ENCODE measurements around the gene TACR1. TPM values are rescaled to one million over a fixed set of nuclear protein-coding genes. Genes with fewer than 3 reads are reported as not detected.

The TACR1 gene
- total RNA-seq, 1 experiment from 2014 or later, result not detected

GRCh38 chr2:75102011-75102410, 97.3 kb downstream of the TACR1 start:
- no TSS peak for BruUV-seq (replicated peaks)
- no peak for DNase-seq
- no peaks in the 10 kb centered on the region for H3K9me3 Mint-ChIP-seq (ENCODE audit: low read depth, unreplicated experiment)
- H3K27me3 Mint-ChIP-seq (ENCODE audit: unreplicated experiment), result peaks cover 23% of the 10 kb centered on the region
- no peak overlapping the region for H3K4me3 Mint-ChIP-seq (ENCODE audit: low read depth, unreplicated experiment)
- H3K36me3 Mint-ChIP-seq (ENCODE audit: insufficient read depth, unreplicated experiment), result no peaks in the 10 kb centered on the region
- H3K4me1 Mint-ChIP-seq (ENCODE audit: low read depth, unreplicated experiment), result peaks cover 12% of the 10 kb centered on the region
- CTCF ChIA-PET, result no interaction called here
- TF ChIP-seq CTCF (IDR thresholded peaks at IDR 0.05; ENCODE audit: unreplicated experiment), result no peak
- no peak overlapping the region for H3K27ac Mint-ChIP-seq (ENCODE audit: unreplicated experiment)
- intact Hi-C loops (cut with micrococcal nuclease; ENCODE audit: unreplicated experiment), result no loop called here

- H3K27ac Mint-ChIP-seq (ENCODE audit: unreplicated experiment), result no peak overlapping the region
- DNase-seq, result no peak
- H3K36me3 Mint-ChIP-seq (ENCODE audit: insufficient read depth, unreplicated experiment), result no peaks in the 10 kb centered on the region
- TF ChIP-seq CTCF (IDR thresholded peaks at IDR 0.05; ENCODE audit: unreplicated experiment), result no peak
- no peak overlapping the region for H3K4me3 Mint-ChIP-seq (ENCODE audit: low read depth, unreplicated experiment)
- peaks cover 12% of the 10 kb centered on the region for H3K4me1 Mint-ChIP-seq (ENCODE audit: low read depth, unreplicated experiment)
- CTCF ChIA-PET, result no interaction called here
- no peaks in the 10 kb centered on the region for H3K9me3 Mint-ChIP-seq (ENCODE audit: low read depth, unreplicated experiment)
- peaks cover 35% of the 10 kb centered on the region for H3K27me3 Mint-ChIP-seq (ENCODE audit: unreplicated experiment)
- BruUV-seq (replicated peaks), result no TSS peak
- intact Hi-C loops (cut with micrococcal nuclease; ENCODE audit: unreplicated experiment), result no loop called here
Measured at GRCh38 chr2:75100801-75101151, 98.5 kb downstream of the TACR1 start.

GRCh38 chr2:75100011-75100800, 99.1 kb downstream of the TACR1 start:
- Mint-ChIP-seq H3K4me1 (ENCODE audit: low read depth, unreplicated experiment) (peaks cover 12% of the 10 kb centered on the region), H3K4me3 (ENCODE audit: low read depth, unreplicated experiment) (no peak overlapping the region), H3K36me3 (ENCODE audit: insufficient read depth, unreplicated experiment) (no peaks in the 10 kb centered on the region), H3K27ac (ENCODE audit: unreplicated experiment) (no peak overlapping the region), H3K27me3 (ENCODE audit: unreplicated experiment) (peaks cover 40% of the 10 kb centered on the region), H3K9me3 (ENCODE audit: low read depth, unreplicated experiment) (no peaks in the 10 kb centered on the region)
- no peak for DNase-seq
- BruUV-seq (replicated peaks), result no TSS peak
- TF ChIP-seq CTCF (IDR thresholded peaks at IDR 0.05; ENCODE audit: unreplicated experiment), result no peak
- intact Hi-C loops (cut with micrococcal nuclease; ENCODE audit: unreplicated experiment), result no loop called here
- CTCF ChIA-PET, result no interaction called here

DNA sequence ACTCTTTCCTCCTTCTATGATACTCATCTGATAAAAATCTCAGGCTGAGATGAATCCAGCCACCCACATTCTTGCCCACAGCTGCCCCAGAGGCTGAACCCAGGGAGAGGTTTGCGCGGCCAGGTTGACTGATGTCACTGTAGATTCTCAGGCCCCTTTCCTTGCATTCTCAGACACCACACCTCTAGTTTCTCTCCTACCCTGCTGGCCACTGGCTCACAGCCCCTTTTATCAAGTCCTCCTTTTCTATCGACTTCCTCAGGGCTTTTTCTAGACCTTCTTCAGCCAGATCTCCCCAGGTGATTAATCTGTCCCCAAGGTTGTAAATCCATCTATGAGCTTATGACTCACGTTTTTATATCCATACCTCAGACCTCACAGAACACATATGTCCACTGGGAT, 99.8 kb downstream of the TACR1 start:
- CTCF ChIA-PET, result no interaction called here
- Mint-ChIP-seq H3K36me3 (ENCODE audit: insufficient read depth, unreplicated experiment) (no peaks in the 10 kb centered on the region), H3K27me3 (ENCODE audit: unreplicated experiment) (peaks cover 47% of the 10 kb centered on the region), H3K4me1 (ENCODE audit: low read depth, unreplicated experiment) (peaks cover 12% of the 10 kb centered on the region), H3K9me3 (ENCODE audit: low read depth, unreplicated experiment) (no peaks in the 10 kb centered on the region), H3K27ac (ENCODE audit: unreplicated experiment) (no peak overlapping the region), H3K4me3 (ENCODE audit: low read depth, unreplicated experiment) (no peak overlapping the region)
- intact Hi-C loops (cut with micrococcal nuclease; ENCODE audit: unreplicated experiment), result loop anchor here (1.0 kb wide), 1 partner anchor 305 kb away; no protein-coding TSS in a partner anchor
- no TSS peak for BruUV-seq (replicated peaks)
- TF ChIP-seq CTCF (IDR thresholded peaks at IDR 0.05; ENCODE audit: unreplicated experiment), result no peak
- DNase-seq, result no peak
